Activated T-cell treated with anti-CD3 and anti-CD28 coated beads, Interleukin-2, amount 50 U/mL, for 72 hours (primary cell): Measurements from ENCODE around the gene ZNF568. TPM values are rescaled to one million over a fixed set of nuclear protein-coding genes. Genes with fewer than 3 reads are reported as not detected.

ENCODE experiments used
- ATAC-seq, 2 donors: fragments of 150-1000 bp; cut with Tn5 transposase; replicated peaks in 1 of 2; 2 replicates each; pipeline ENCODE4 v1.10.0; 2021; ENCODE audit warnings: moderate library complexity in 2 of 2, mild to moderate bottlenecking in 1 of 2
- DNase-seq, 2 donors: peaks; one replicate each; pipeline ENCODE4 v3.0.0; 2021 to 2022; ENCODE audit warnings: mixed read lengths in 1 of 2
- H3K27ac Mint-ChIP-seq: one replicate; pipeline ENCODE4 v1.8.0; 2022; ENCODE audit warnings: mild to moderate bottlenecking, moderate library complexity, mixed read lengths
- H3K27me3 Mint-ChIP-seq: one replicate; pipeline ENCODE4 v1.8.0; 2022; ENCODE audit warnings: low read depth, mixed read lengths
- H3K36me3 Mint-ChIP-seq, 2 donors: one replicate each; pipeline ENCODE4 v1.8.0; 2022; ENCODE audit warnings: mixed read lengths in 2 of 2, mild to moderate bottlenecking in 1 of 2; ENCODE audit not compliant: insufficient read depth in 2 of 2
- H3K4me1 Mint-ChIP-seq: one replicate; pipeline ENCODE4 v1.8.0; 2022; ENCODE audit warnings: low read depth, mixed read lengths
- H3K4me3 Mint-ChIP-seq, 2 donors: one replicate each; pipeline ENCODE4 v1.8.0; 2022; ENCODE audit warnings: mild to moderate bottlenecking in 2 of 2, mixed read lengths in 2 of 2, moderate library complexity in 2 of 2
- H3K9me3 Mint-ChIP-seq, 2 donors: one replicate each; pipeline ENCODE4 v1.8.0; 2022; ENCODE audit warnings: mixed read lengths in 2 of 2
- total RNA-seq, 2 donors: library from RNA; stranded (reverse); gene quantifications; one replicate each; pipeline ENCODE4 v1.2.3, GENCODE V29; 2022

The ZNF568 gene
- 10 to 100 TPM; 15.4 to 17.9 TPM for total RNA-seq

DNA sequence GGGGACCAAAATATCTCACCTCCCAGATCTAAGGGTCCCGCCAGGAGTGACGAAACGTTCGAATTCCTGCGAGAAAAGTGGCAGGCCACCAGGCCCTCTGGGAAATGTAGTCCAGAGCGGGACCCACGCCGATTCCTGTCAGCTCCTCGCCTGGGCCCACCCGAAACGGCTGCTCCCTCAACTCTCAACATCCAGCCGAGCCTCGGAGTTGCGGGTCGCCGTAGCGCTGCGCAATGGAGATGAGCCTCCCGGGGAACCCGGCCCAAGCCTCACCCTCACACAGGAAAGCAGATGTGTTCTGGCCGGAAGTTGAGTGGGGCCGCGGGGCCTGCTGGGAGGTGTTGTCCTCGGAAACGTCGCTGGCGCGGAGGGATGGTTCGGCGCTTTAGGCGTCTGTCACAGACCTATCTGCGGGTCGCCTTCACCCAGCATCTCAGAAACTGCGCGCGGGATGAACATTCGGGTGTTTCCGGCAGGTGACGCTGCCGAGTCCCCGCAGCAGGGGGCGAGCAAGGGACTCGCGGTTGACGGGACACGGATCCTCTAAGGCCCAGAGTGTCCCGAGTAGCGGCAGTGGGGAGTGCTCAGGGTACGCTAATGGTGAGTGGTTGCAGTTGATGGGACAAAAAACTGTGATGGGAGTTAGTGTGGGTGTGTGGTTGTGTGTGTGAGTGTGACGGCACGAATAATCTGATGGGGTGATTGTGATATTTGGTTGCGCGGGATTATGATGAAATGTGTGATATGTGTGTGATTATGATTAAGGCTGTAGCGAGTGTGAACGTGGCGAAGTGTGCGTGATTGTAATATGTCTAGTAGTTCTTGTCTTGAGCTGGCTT is at the start of gene ZNF568, which contains the start of gene ZNF829:
Gene ZNF568, plus strand, starts transcription at position 341 of the 839 bp plus-strand sequence. CDS start 6,439 bp downstream, outside the sequence.
Gene ZNF829, minus strand, starts transcription at position 300 of the 839 bp plus-strand sequence. CDS start 1,124 bp downstream, outside the sequence.
- peak within 1 kb of the TSS; percentile 87 for H3K27ac Mint-ChIP-seq
- no peaks in the 10 kb centered on the region for H3K27me3 Mint-ChIP-seq
- peak within 1 kb of the TSS; percentile 85 to 89 for H3K4me3 Mint-ChIP-seq
- peak; percentile 94 to 96 for DNase-seq
- H3K36me3 Mint-ChIP-seq = peaks cover 32 to 73% of the 10 kb centered on the region in 2 donors
- peak; percentile 98 for ATAC-seq
- H3K4me1 Mint-ChIP-seq = peaks cover 24% of the 10 kb centered on the region
- H3K9me3 Mint-ChIP-seq = peaks cover 9 to 16% of the 10 kb centered on the region in 2 donors

GRCh38 chr19:36876993-36877938 is 38.9 kb upstream of the ZNF568 start:
- no peak overlapping the region for H3K4me3 Mint-ChIP-seq
- peaks cover 42 to 67% of the 10 kb centered on the region in 2 donors for H3K36me3 Mint-ChIP-seq
- H3K4me1 Mint-ChIP-seq = no peaks in the 10 kb centered on the region
- no peak overlapping the region for H3K27ac Mint-ChIP-seq
- ATAC-seq (no peak), DNase-seq (no peak)
- H3K9me3 Mint-ChIP-seq = peaks cover 22 to 23% of the 10 kb centered on the region in 2 donors
- H3K27me3 Mint-ChIP-seq = no peaks in the 10 kb centered on the region

- no peaks in the 10 kb centered on the region for H3K4me1 Mint-ChIP-seq
- DNase-seq (no peak), ATAC-seq (no peak)
- H3K4me3 Mint-ChIP-seq = no peak overlapping the region
- no peaks in the 10 kb centered on the region for H3K27me3 Mint-ChIP-seq
- H3K36me3 Mint-ChIP-seq = peaks cover 50 to 79% of the 10 kb centered on the region in 2 donors
- H3K27ac Mint-ChIP-seq = no peak overlapping the region
- H3K9me3 Mint-ChIP-seq = peaks cover 28 to 44% of the 10 kb centered on the region in 2 donors
These were observed 24.3 kb upstream of the ZNF568 start for GRCh38 chr19:36891768-36892357.

DNA sequence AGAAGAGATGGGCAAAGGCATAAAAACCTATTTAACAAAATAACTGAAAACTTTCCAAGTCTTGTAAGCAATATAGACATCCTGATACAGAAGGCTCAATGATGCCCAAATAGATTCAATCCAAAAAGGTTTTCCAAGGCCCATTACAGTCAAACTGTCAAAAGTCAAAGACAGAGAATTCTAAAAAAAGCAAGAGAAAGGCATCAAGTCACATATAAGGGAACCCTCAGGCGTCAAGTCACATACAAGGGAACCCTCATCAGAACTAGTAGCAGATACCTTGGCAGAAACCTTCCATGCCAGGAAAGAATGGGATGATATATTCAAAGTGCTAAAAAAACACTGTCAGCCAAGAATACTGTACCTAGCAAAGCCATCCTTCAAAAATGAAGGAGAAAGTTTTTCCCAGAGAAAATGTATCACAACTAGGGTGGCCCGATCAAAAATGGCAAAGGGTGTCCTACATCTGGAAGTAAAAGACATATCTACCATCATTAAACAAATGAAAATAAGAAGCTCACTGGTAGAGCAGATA is 21.2 kb upstream of the ZNF568 start:
- DNase-seq (no peak), ATAC-seq (no peak)
- Mint-ChIP-seq H3K4me1 (no peaks in the 10 kb centered on the region), H3K36me3 (peaks cover 59 to 82% of the 10 kb centered on the region in 2 donors), H3K4me3 (no peak overlapping the region), H3K27me3 (no peaks in the 10 kb centered on the region), H3K27ac (no peak overlapping the region), H3K9me3 (peaks cover 33 to 45% of the 10 kb centered on the region in 2 donors)

GRCh38 chr19:36898422-36898821 is 17.7 kb upstream of the ZNF568 start:
- H3K27me3 Mint-ChIP-seq = no peaks in the 10 kb centered on the region
- DNase-seq (no peak), ATAC-seq (no peak)
- H3K4me1 Mint-ChIP-seq = no peaks in the 10 kb centered on the region
- H3K27ac Mint-ChIP-seq = no peak overlapping the region
- peaks cover 27 to 34% of the 10 kb centered on the region in 2 donors for H3K9me3 Mint-ChIP-seq
- H3K36me3 Mint-ChIP-seq = peaks cover 50 to 85% of the 10 kb centered on the region in 2 donors
- H3K4me3 Mint-ChIP-seq = no peak overlapping the region

GRCh38 chr19:36916991-36917390 is 859 bp downstream of the ZNF568 start:
- Mint-ChIP-seq H3K36me3 (peaks cover 32 to 73% of the 10 kb centered on the region in 2 donors), H3K27me3 (no peaks in the 10 kb centered on the region), H3K4me1 (peaks cover 24% of the 10 kb centered on the region), H3K9me3 (peaks cover 11 to 16% of the 10 kb centered on the region in 2 donors), H3K4me3 (peak overlapping the region; percentile 85 to 89), H3K27ac (peak overlapping the region; percentile 87)
- no peak for DNase-seq
- no peak for ATAC-seq

GRCh38 chr19:36918090-36918489 is 2.0 kb downstream of the ZNF568 start:
- Mint-ChIP-seq H3K4me3 (peak overlapping the region; percentile 85 to 89), H3K27me3 (no peaks in the 10 kb centered on the region), H3K27ac (no peak overlapping the region), H3K4me1 (peaks cover 24% of the 10 kb centered on the region), H3K36me3 (peaks cover 41 to 74% of the 10 kb centered on the region in 2 donors), H3K9me3 (peaks cover 14 to 22% of the 10 kb centered on the region in 2 donors)
- no peak for ATAC-seq
- DNase-seq = no peak

- no peaks in the 10 kb centered on the region for H3K27me3 Mint-ChIP-seq
- H3K27ac Mint-ChIP-seq = no peak overlapping the region
- DNase-seq (no peak), ATAC-seq (no peak)
- no peaks in the 10 kb centered on the region for H3K4me1 Mint-ChIP-seq
- H3K4me3 Mint-ChIP-seq = no peak overlapping the region
- peaks cover 19 to 54% of the 10 kb centered on the region in 2 donors for H3K36me3 Mint-ChIP-seq
- peaks cover 15 to 17% of the 10 kb centered on the region in 2 donors for H3K9me3 Mint-ChIP-seq
These were observed 15.6 kb downstream of the ZNF568 start for GRCh38 chr19:36931684-36932083.

DNA sequence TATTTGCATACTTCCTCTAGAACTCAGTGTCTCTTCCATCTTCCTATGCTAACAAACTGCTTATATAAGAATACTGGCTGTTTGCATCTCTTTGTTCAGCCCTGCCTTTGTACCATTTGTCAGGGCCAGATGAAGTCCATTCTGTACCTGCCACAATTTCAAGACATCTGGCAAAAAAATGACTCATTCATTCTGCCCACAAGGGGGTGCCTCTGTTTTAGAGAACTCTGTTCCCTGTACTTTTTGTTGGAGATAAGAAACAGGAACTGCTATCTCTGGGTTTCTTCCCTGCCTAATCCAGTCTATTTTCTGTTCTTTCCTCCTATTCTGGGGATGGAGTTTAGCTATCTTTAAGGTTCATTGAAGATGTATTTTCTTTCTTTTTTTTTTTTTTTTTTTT is 23.0 kb downstream of the ZNF568 start:
- Mint-ChIP-seq H3K4me3 (no peak overlapping the region), H3K4me1 (no peaks in the 10 kb centered on the region), H3K9me3 (peaks cover 31 to 33% of the 10 kb centered on the region in 2 donors), H3K27me3 (no peaks in the 10 kb centered on the region), H3K27ac (no peak overlapping the region), H3K36me3 (peaks cover 42 to 74% of the 10 kb centered on the region in 2 donors)
- ATAC-seq (no peak), DNase-seq (no peak)

DNA sequence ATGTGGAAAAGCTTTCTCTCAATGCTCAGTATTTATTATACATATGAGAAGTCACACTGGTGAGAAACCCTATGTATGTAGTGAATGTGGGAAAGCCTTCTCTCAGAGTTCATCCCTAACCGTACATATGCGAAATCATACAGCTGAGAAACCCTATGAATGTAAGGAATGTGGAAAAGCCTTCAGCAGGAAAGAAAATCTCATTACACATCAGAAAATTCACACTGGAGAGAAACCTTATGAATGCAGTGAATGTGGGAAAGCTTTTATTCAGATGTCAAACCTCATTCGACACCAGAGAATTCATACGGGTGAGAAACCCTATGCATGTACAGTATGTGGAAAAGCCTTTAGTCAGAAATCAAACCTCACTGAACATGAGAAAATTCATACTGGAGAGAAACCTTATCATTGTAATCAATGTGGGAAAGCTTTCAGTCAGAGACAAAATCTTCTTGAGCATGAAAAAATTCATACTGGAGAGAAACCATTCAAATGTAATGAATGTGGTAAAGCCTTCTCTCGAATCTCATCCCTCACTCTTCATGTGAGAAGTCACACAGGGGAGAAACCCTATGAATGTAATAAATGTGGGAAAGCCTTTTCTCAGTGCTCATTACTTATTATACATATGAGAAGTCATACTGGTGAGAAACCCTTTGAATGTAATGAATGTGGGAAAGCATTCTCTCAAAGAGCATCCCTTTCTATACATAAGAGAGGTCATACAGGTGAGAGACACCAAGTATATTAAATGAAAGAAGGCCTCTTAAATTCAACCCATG is 34.4 kb downstream of the ZNF568 start:
- no peaks in the 10 kb centered on the region for H3K27me3 Mint-ChIP-seq
- DNase-seq (no peak), ATAC-seq (no peak)
- peaks cover 14 to 25% of the 10 kb centered on the region in 2 donors for H3K9me3 Mint-ChIP-seq
- H3K4me1 Mint-ChIP-seq = no peaks in the 10 kb centered on the region
- peaks cover 38 to 59% of the 10 kb centered on the region in 2 donors for H3K36me3 Mint-ChIP-seq
- H3K4me3 Mint-ChIP-seq = no peak overlapping the region
- no peak overlapping the region for H3K27ac Mint-ChIP-seq

GRCh38 chr19:36962346-36962745 is 46.2 kb downstream of the ZNF568 start:
- no peak for ATAC-seq
- Mint-ChIP-seq H3K27ac (no peak overlapping the region), H3K36me3 (peaks cover 17 to 36% of the 10 kb centered on the region in 2 donors), H3K4me1 (no peaks in the 10 kb centered on the region), H3K9me3 (peaks cover 16 to 20% of the 10 kb centered on the region in 2 donors), H3K27me3 (no peaks in the 10 kb centered on the region), H3K4me3 (no peak overlapping the region)
- DNase-seq = no peak

DNA sequence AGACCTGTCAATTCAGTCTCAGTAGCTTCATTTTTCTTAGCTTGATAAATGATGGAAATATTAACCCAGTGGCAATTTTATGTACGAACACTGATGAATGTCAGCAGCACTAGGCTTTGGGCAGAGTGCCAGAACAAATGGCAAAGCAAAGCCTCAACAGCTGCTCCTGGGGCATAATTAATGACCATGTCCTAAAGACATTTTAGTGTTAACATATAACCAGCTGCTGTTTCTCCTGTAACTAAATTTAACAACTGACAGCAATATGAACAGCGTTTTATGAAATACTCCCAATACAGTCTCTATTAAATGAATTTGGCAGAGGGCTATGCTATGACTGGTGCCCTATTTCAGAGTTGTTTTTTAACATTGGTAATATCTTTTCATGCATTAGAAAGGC is 47.1 kb downstream of the ZNF568 start:
- Mint-ChIP-seq H3K27me3 (no peaks in the 10 kb centered on the region), H3K36me3 (peaks cover 18 to 32% of the 10 kb centered on the region in 2 donors), H3K4me3 (no peak overlapping the region), H3K9me3 (peaks cover 13 to 18% of the 10 kb centered on the region in 2 donors), H3K27ac (no peak overlapping the region), H3K4me1 (no peaks in the 10 kb centered on the region)
- DNase-seq (no peak), ATAC-seq (no peak)
